Tibial nerve (tissue), 3 donors: ENCODE measurements around the gene WDR43.

Experiments
- CTCF ChIP-seq, 5 experiments: fragments of 200-600 bp in 3 of 5; fragments of 450-650 bp in 2 of 5; sonication (generic) in 3 of 5; IDR thresholded peaks; one replicate each; pipeline ENCODE4 v1.5.1; 2016 to 2019; ENCODE audit warnings: antibody characterized with exemption in 5 of 5, mild to moderate bottlenecking in 3 of 5, moderate library complexity in 2 of 5
- POLR2A ChIP-seq, 2 donors: fragments of 450-650 bp; IDR thresholded peaks; one replicate each; pipeline ENCODE4 v1.6.1; 2017; ENCODE audit warnings: antibody characterized with exemption in 2 of 2, mild to moderate bottlenecking in 2 of 2, moderate library complexity in 2 of 2

GRCh38 chr2:28991460-28991859, 97.0 kb downstream of the WDR43 start:
- no peak for TF ChIP-seq CTCF (IDR thresholded peaks at IDR 0.05)
- TF ChIP-seq POLR2A (IDR thresholded peaks at IDR 0.05): no peak
